ENCODE results near the gene TM4SF18.
"Not testable (repeated sequence)": the region's sequence is repeated elsewhere in the genome, so short reads cannot be mapped to it uniquely, and the experiment has no call there.

The TM4SF18 gene

DNA sequence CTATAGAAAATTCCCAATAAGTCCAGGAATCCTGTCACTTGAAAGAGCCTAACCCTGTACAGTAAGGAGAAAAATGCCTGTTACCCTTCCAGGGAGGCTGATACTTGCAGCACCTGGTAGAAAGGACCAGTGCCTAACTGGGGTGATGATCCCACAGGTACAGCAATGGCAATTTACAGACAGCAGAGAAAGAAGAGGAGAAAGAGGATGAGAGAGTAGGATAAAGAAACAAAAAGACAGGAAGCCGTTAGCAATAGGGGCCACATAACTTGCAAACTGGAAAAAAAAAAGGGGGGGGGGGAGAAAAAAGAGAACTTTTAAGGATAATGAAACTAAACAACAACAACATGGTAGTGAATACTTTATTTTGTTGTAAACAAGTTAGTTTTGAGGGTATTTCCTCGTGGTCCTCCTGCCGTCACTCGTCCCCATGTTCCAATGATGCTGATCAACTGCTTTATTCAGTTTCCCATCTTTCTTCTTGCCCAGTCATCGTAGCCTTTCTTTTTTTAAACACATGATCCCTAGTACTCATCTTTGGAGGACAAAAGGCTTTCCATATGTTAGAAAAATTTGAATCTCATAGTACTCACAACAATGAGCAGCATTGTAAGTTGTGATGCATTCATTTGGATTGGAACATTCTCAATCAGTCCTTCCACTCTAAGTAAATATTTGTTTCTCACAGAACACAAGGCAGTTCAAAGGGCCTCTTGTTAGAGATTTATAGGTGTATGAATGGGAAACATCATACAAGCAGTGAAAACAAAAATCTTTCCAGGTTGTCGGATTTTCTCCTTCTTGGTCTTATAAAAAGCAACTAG is 35.5 kb upstream of the TM4SF18 start:
- DNase-seq (ENCODE audit: low spot score): no peak

DNA sequence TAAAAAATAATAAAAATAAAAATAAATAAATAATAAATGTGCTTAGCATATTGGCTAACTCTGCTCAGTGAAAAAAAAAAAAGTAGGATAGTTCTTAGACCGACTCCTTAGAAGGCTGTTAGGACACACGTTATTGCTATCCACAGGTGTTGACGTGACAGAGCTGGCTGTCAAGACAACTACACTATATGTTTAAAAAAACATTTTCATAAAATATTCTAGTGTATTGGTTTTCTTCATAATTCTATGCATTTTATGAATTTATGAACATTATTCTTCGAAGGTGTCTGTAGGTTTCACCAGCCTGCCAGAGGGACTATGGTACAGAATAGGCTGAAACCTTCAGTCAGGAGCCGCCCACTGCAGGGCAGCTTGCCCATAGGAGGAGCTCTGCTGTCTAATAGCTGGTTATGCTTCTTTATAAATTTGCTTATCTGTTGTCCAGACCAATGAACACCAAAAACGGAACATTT is 34.8 kb upstream of the TM4SF18 start:
- no peak for DNase-seq (ENCODE audit: low spot score)

DNA sequence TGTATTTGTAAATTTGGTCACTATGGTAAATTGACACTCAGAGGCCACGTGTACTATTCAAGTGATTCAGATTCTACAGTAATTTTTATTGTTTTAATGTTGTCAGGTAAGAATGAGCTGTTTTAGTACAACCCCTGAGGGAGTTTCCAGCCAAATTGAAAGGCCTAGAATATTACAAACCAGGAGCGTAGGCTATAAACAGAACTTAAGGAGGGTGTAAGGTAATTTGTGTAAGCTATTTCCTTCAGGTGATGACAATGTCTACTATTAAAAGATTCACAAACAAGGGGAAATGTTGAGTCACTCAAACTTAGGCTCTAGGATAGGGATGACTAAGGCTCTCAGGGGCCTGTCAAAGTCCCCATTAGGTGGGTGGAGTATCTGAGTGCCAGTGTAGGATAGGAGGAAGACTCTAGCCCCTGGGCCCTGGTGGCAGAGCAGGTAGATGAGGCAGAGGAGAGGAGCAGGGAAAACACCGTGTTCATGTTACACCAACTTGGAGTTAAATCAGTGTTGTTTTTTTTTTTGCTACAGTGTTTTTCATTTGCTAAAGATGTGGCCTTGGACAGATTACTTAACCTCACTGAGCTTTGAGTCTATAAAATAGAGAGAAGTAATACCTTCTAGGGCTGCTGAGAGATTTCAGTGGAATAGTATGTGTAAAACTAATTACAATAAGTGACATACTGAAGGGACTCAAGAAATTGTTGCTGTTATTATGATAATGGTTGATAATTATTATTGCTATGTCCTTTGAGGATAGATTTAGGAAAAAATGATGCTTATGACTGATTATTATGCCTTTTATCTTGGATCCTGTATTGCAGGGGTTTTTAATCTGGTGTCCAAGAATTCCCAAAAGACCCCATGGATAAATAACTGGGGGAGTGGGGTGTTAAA is 33.8 kb upstream of the TM4SF18 start:
- peak; percentile 94 for DNase-seq (ENCODE audit: low spot score)

DNA sequence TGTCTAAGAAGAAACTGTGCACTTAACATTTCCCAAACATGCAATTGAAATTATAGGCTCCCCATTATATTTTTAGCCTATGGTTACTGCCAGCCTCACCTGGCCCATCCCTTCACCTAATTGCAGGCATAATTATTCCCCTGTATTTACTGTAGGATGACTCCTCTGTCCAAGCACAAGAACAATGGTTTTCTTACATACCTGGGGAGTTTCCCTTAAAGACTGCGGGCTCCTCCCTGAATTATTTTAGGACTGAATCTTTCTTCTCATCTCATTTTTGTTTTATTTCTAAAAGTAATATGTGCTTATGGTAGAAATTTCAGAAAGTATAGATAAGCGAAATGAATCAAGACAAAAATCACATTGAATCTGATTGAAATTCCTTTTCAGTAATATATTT is 32.6 kb upstream of the TM4SF18 start:
- no peak for DNase-seq (ENCODE audit: low spot score)

DNA sequence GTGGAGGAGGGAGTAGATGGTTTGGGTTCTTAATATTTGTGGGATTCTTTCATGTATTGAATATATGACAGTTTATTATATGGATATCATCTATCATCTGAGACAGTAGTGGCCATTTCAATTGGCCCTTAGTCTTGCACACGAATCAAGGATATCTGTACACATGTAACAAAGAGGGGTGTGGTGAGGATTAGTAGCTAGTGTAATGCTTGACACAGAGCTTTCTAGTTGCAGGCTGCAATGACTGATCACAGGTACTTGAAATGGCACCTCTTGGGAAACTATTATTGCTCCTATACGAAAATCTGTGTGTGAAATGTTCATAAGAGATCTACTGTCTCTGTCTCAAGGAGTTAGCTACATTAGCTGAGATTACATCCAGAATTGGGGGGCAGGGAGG is 31.2 kb upstream of the TM4SF18 start:
- DNase-seq (ENCODE audit: low spot score): no peak

DNA sequence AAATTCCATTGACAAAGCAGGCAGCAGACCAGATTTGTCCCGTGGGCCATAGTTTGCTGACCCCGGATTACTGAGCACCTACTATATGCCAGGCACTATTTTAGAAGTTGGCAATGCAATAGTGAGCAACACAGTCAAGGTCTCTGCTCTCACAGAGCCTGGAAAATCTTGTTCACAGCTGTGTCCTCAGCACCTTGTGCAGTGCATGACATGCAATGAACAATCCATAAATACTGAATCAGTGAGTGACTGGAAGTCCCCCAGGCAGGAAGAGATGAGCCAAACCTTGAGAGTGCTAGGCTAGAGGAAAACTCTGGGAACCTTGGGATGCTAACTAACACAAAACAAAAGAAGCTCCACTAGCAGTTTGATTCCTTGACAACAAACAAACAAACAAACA is 29.6 kb upstream of the TM4SF18 start:
- no peak for DNase-seq (ENCODE audit: low spot score)

DNA sequence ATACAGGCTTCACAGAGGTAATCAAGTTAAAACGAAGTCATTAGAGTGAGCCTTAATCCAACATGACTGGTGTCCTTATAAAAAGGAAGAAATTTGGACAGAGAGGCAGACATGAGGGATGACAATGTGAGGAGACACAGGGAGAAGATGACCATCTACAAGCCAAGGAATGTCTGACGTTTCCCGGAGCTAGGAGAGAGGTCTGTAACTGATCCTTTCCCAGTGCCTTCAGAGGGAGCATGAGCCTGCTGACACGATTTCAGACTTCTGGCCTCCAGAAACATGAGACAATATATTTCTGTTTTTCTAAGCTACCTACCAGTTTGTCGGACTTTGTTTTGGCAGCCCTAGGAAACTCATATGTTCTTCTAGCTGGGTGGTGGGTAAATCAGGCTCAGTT is 28.9 kb upstream of the TM4SF18 start:
- DNase-seq (ENCODE audit: low spot score): no peak

DNA sequence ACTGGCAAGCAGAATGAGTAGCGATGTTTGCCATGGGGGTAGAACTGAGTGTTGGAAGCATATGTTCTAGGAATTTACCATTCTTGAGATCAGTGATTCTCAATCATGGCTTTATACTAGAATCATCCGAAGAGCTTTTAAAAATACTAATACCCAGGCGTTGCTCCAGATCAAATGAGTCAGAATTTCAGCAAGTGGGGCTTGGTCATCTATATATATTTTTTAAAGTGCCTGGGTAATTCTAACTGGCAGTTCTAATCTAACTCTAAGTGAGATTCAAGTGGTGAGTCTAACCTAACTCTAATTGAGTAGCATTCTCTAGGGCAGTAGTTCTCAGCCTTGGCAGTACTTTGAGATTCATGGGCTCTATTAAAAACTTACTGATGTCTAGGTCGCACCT is 23.2 kb upstream of the TM4SF18 start:
- no peak for DNase-seq (ENCODE audit: low spot score)

DNA sequence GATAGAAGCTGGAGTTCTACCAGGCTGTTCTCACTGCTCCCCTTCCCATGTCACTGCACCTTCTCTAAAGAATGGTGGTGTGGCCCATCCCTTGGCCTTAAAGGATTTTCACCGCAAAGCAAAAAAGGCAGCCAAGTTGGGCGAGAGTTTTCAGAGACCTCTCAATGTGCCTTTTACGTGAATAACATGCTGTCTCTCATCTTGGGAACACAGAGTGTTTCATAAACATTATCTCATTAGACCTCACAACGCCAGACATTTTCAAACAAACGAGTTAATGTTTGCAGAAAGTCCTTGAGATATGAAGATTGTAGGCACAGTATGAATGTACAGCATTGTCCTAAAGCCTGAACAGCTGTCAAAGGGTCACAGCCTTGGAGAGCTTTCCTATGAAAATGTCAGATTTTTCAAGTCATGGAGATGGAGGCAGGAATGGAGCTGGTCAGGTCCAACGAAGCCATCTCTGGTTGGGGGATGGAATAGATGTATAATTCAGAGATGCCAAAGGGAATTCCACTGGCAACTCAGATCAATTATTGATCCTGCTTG is 22.7 kb upstream of the TM4SF18 start:
- no peak for DNase-seq (ENCODE audit: low spot score)

DNA sequence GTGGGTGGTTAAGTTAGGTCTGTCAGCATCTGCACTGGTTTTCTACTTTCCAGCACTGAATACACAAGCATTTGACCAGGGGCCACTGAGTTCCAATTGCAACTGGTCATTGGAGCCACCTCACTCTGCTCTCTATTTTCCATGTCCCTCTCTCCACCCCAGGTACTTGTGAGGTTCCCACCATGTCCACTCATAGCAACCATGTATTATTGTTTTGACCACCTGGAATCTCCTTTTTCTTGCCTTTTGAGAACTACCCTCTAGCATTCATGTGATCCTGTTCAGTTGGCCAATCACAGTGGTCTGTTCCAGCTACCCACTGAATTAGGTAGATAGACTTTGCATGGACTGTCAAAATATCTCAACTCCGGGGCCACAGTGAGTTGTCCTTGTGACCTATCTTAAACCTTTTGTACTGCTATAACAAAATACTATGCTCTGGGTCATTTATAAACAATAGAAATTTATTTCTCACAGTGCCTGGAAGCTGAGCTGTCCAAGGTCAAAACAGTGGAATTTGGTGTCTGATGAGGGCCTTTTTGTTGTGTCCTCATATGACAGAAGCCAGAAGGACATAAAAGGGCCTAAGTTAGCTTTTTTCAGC is 20.2 kb upstream of the TM4SF18 start:
- no peak for DNase-seq (ENCODE audit: low spot score)

DNA sequence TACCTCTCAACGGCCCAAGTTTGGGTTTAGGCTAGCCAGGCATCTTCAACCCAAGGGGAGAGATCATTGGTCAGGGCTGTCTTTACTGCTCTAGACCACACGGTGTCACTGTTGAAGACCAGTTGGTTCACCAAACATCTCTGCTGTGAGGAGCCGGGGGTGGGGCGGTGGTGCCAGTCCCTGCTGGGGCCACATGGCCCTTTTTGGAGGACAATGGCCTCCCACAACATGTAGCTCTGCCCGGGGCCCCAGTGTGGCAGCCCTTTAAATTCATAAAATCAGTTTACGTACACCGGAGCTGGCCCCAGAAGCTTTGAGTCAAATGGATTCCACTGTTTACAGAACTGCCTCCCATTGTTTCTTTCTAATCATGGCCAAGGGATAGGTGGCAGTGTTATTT is 19.1 kb upstream of the TM4SF18 start:
- peak; percentile 78 for DNase-seq (ENCODE audit: low spot score)

DNA sequence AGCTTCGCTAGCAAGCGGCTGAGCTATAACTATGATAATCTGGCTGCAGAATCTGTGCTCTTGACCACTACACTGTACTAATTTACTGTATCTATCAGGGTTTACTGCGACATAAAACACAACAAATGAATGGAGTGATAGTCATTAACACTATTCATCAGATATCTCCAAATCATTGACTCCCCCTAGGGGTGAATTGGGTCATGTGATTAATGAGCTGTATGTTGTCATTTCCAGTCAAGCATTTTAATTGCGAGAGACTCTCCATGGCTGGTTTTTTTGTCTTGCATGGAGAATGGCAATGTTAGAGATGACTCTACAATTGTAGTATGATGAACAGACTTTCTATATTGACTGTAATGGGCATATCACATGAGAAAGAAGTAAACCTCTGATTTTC is 10.5 kb upstream of the TM4SF18 start:
- no peak for DNase-seq (ENCODE audit: low spot score)

DNA sequence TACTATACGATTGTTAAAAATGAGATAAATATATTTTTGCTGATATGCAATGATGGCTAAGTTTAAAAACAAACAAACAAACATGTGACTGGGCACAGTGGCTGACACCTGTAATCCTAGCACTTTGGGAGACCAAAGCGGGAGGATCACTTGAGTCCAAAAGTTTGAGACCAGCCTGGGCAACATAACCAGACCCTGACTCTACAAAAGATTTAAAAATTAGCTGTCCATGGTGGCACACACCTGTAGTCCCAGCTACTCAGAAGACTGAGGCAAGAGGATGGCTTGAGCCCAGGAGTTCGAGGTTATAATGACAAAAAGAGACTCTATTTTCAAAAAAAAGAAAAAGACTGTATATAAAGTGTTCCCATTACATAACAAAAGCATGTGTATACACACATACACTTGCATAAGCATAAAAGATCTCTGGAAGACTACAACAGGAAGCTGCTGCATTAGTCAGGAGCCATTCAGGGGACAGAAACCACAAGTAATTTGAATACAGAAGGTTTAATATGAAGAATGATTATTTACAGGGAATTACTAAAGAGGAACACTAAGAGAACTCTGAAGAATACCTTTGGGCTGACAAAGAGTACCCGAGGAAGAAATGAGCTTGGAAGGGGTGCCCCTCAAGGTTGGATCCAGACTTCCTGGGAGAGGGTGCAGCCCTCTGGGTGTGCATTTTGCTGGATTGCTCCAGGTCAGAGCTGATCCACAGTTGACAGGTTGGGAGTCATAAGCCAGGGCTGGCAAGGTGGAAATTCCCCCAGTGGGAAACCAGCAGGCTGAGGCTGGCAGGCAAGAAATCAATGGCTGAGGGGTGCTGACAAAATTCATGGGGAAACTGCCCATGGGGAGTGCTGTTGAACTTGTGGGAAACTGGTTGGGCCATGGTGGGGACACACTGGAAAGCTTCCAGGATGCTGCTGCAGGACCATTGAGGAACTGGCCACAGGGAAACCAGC is 9.3 kb upstream of the TM4SF18 start:
- peak; percentile 80 for DNase-seq (ENCODE audit: low spot score)

DNA sequence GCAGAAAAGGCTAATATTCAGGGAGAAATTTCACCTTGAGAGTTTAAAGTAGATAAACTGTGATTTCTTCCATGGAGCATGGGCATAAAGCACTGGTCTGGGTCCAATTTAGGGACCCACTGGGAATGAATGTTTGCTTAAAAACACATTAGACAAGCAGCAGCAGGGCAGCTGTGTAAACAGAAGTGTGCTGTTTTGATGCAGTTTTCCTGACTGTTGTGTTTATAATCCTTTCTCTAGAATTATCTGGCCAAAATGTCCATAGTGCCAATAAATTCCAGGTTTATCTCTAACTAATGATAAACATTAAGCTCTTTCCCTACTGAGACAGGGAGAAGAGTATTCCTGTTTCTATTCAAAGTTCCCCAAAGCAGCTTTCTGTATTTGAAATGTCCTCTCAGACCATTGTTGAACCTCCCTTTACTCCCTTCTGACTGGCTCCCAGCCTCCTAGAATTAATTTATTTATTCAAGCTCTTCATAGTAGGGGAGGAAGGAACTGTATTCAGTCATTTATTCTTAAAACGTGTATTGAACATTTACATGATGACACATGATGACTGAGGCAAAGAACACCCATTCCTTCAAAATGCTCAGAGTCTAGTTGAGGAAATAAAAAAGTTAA is 7.0 kb upstream of the TM4SF18 start:
- peak; percentile 93 for DNase-seq (ENCODE audit: low spot score)

DNA sequence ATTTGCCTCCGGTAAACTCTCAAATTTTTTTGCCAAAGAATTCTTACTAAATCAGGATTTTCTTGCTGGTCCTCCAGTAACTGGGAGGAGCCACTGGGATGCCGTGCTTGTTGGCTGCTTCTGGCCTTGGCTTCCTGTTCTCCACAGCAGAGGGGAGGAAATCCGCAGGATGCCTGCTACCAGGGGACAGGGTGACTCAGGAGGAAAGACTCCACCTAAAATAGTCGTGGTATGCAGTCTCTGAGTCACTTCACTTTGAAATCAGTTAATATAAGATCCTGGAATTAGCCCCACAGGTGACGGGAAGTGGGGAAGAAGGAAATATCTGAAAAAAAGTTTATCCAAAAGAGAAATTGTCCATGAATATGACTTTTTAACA is 6.5 kb upstream of the TM4SF18 start:
- peak; percentile 100 for DNase-seq (ENCODE audit: low spot score)

DNA sequence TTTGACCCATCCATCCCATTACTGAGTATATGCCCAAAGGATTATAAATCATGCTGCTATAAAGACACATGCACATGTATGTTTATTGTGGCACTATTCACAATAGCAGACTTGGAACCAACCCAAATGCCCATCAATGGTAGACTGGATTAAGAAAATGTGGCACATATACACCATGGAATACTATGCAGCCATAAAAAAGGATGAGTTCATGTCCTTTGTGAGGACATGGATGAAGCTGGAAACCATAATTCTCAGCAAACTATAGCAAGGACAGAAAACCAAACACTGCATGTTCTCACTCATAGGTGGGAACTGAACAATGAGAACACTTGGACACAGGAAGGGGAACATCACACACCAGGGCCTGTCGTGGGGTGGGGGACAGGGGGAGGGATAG is 4.0 kb upstream of the TM4SF18 start:
- DNase-seq (ENCODE audit: low spot score): not testable (repeated sequence)

DNA sequence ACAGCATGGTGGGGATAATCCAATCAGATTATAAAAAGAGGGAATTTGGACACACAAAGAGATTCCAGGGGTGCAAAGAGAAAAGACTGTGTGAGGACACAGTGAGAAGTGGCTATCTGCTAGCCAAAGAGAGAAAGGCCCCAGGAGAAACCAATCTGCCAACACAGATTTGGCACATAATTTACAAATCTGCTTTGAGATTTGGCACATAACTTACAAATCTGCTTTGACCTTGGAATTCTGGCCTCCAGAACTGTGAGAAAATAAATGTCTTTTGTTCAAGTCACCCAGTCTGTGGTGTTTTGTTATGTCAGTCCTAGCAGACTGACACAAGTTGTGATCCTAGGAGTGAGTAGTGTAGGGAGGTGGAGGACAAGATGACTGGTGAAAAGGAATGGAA is 3.5 kb upstream of the TM4SF18 start:
- no peak for DNase-seq (ENCODE audit: low spot score)

DNA sequence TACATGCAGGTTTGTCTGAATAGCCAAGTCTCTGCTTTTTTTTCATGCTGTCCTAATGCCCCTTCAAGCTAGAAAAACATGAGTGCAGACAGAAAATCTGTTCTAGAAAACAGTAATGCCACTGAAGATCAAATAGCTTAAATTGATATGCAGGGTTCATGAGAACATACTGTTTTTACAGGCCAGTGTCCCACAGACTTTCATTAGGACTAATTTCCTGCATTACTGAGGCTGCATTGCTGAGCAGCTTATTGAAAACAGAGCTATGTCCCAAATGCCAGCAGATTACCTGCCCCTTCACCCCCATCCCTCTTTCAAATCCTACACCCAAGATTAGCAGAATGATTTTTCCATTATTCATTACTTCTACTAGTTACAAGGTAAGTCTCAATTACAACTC is 665 bp downstream of the TM4SF18 start:
- DNase-seq (ENCODE audit: low spot score): peak; percentile 49

DNA sequence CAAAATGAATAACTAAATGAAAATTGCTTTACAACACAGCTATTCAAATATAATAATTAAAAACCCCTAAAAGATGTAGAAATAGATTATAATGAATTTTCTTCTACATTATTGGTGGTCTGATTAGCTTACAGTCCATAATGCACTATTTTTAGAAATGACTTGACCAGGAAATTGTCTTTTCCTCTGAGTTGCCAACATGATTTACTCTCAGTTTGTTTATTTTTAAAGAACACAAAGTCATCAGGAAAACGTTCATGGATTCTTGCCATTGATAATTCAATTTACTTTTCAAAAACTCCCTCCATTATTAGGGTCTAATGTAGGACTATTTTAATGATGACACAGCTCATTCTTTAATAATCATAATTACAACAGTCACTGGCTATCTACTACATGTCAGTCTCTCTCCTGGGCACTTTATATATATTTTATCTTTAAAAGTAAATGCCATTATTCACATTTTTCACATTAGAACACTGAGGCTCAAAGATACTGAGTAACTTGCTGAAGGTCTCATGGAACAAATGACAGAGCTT is 1.1 kb downstream of the TM4SF18 start:
- peak; percentile 65 for DNase-seq (ENCODE audit: low spot score)

DNA sequence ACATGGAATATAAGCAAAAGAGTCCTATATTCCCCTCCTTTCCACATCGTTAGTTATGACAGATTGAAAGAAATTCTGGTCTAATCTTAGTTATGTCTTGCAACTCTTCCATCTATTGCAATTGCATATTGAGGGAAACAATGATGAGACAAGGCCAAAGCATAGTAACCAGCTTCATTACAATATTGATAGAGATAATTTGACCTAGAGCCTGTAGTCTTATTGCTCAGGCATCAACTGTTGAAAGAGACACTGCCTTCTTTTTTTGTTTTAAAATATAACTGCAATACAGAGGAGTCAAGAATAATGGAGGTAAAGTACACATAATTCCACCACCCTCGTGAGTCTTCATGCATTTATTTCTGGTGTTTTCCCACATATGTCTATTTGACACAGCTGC is 2.0 kb downstream of the TM4SF18 start:
- no peak for DNase-seq (ENCODE audit: low spot score)

Measured in kidney capillary endothelial cell (primary cell).